ENCODE data around the gene ZCCHC9.

- TF ChIP-seq CTCF (conservative IDR thresholded peaks at IDR 0.05; ENCODE audit: low read depth, low read length): no peak
- TF ChIP-seq RAD21 (IDR thresholded peaks at IDR 0.05; ENCODE audit: low read length): no peak
- TF ChIP-seq POLR2A (IDR thresholded peaks at IDR 0.05; ENCODE audit: low read depth, low read length): no peak
- TF ChIP-seq SMC3 (IDR thresholded peaks at IDR 0.05; ENCODE audit: low read depth, low read length): no peak
- TF ChIP-seq NFE2L2 (IDR thresholded peaks at IDR 0.05; ENCODE audit: low read depth, low read length): no peak
- no peak for TF ChIP-seq ELK1 (IDR thresholded peaks at IDR 0.05; ENCODE audit: borderline replicate concordance, low read depth, low read length)
- no peak for TF ChIP-seq RFX5 (IDR thresholded peaks at IDR 0.05; ENCODE audit: low read depth, low read length)
Observed at GRCh38 chr5:81314581-81314980, 13.2 kb downstream of the ZCCHC9 start.

Data from IMR-90 (cell line).